ENCODE measurements around the gene OVAAL.

Gene OVAAL

GRCh38 chr1:180566026-180566425 is 7.3 kb downstream of the OVAAL start:
- Histone ChIP-seq H3K36me3 (ENCODE audit: control insufficient read depth, low read length) (no peaks in the 10 kb centered on the region), H3K4me3 (ENCODE audit: low read length) (no peak overlapping the region), H3K4me2 (ENCODE audit: low read length) (no peak overlapping the region), H3K4me1 (ENCODE audit: control insufficient read depth, low read length) (no peaks in the 10 kb centered on the region), H3F3A (ENCODE audit: control insufficient read depth, insufficient read depth) (no peaks in the 10 kb centered on the region), H3K27me3 (ENCODE audit: control insufficient read depth, low read length) (peaks cover 30% of the 10 kb centered on the region), H3K9me3 (ENCODE audit: control insufficient read depth, insufficient read depth, low read length) (no peaks in the 10 kb centered on the region), H4K20me1 (ENCODE audit: control insufficient read depth, insufficient read depth, low read depth, low read length) (no peaks in the 10 kb centered on the region), H3K79me2 (ENCODE audit: control insufficient read depth, low read length) (no peaks in the 10 kb centered on the region), H3K27ac (ENCODE audit: low read depth, low read length) (no peak overlapping the region), H3K9me2 (replicated peaks; ENCODE audit: control insufficient read depth, low read length) (no peaks in the 10 kb centered on the region)
- no peak for TF ChIP-seq CTCF (IDR thresholded peaks at IDR 0.05; ENCODE audit: low read depth, low read length, poor library complexity, severe bottlenecking)
- no peak for TF ChIP-seq EZH2phosphoT487 (IDR thresholded peaks at IDR 0.05; ENCODE audit: borderline replicate concordance, low read length)

- no peak for TF ChIP-seq EZH2phosphoT487 (IDR thresholded peaks at IDR 0.05; ENCODE audit: borderline replicate concordance, low read length)
- no peak for TF ChIP-seq CTCF (IDR thresholded peaks at IDR 0.05; ENCODE audit: low read depth, low read length, poor library complexity, severe bottlenecking)
- H3K36me3 ChIP-seq (ENCODE audit: control insufficient read depth, low read length), result no peaks in the 10 kb centered on the region
- no peak overlapping the region for H3K4me3 ChIP-seq (ENCODE audit: low read length)
These were observed 7.7 kb downstream of the OVAAL start for GRCh38 chr1:180566495-180566894.

GRCh38 chr1:180567654-180568053 is 8.9 kb downstream of the OVAAL start:
- Histone ChIP-seq H3K4me3 (ENCODE audit: low read length) (no peak overlapping the region), H3K79me2 (ENCODE audit: control insufficient read depth, low read length) (no peaks in the 10 kb centered on the region), H3K27ac (ENCODE audit: low read depth, low read length) (no peak overlapping the region), H3K4me1 (ENCODE audit: control insufficient read depth, low read length) (no peaks in the 10 kb centered on the region), H3K9me3 (ENCODE audit: control insufficient read depth, insufficient read depth, low read length) (no peaks in the 10 kb centered on the region), H3K4me2 (ENCODE audit: low read length) (no peak overlapping the region), H3K9me2 (replicated peaks; ENCODE audit: control insufficient read depth, low read length) (no peaks in the 10 kb centered on the region), H3K27me3 (ENCODE audit: control insufficient read depth, low read length) (peaks cover 36% of the 10 kb centered on the region), H3K36me3 (ENCODE audit: control insufficient read depth, low read length) (no peaks in the 10 kb centered on the region), H3F3A (ENCODE audit: control insufficient read depth, insufficient read depth) (no peaks in the 10 kb centered on the region), H4K20me1 (ENCODE audit: control insufficient read depth, insufficient read depth, low read depth, low read length) (no peaks in the 10 kb centered on the region)
- TF ChIP-seq CTCF (IDR thresholded peaks at IDR 0.05; ENCODE audit: low read depth, low read length, poor library complexity, severe bottlenecking), result no peak
- no peak for TF ChIP-seq EZH2phosphoT487 (IDR thresholded peaks at IDR 0.05; ENCODE audit: borderline replicate concordance, low read length)

More at GRCh38 chr1:180566495-180566894, 7.7 kb downstream of the OVAAL start:
- H3K27ac ChIP-seq (ENCODE audit: low read depth, low read length), result no peak overlapping the region
- H3K4me2 ChIP-seq (ENCODE audit: low read length), result no peak overlapping the region
- no peaks in the 10 kb centered on the region for H3K79me2 ChIP-seq (ENCODE audit: control insufficient read depth, low read length)
- H3K4me1 ChIP-seq (ENCODE audit: control insufficient read depth, low read length), result no peaks in the 10 kb centered on the region
- no peaks in the 10 kb centered on the region for H4K20me1 ChIP-seq (ENCODE audit: control insufficient read depth, insufficient read depth, low read depth, low read length)
- H3K9me2 ChIP-seq (replicated peaks; ENCODE audit: control insufficient read depth, low read length), result no peaks in the 10 kb centered on the region
- H3K9me3 ChIP-seq (ENCODE audit: control insufficient read depth, insufficient read depth, low read length), result no peaks in the 10 kb centered on the region
- H3K27me3 ChIP-seq (ENCODE audit: control insufficient read depth, low read length), result peaks cover 31% of the 10 kb centered on the region
- H3F3A ChIP-seq (ENCODE audit: control insufficient read depth, insufficient read depth), result no peaks in the 10 kb centered on the region

GRCh38 chr1:180568184-180568583 is 9.4 kb downstream of the OVAAL start:
- no peaks in the 10 kb centered on the region for H3K4me1 ChIP-seq (ENCODE audit: control insufficient read depth, low read length)
- no peaks in the 10 kb centered on the region for H4K20me1 ChIP-seq (ENCODE audit: control insufficient read depth, insufficient read depth, low read depth, low read length)
- no peaks in the 10 kb centered on the region for H3K79me2 ChIP-seq (ENCODE audit: control insufficient read depth, low read length)
- H3K4me3 ChIP-seq (ENCODE audit: low read length), result no peak overlapping the region
- no peaks in the 10 kb centered on the region for H3K36me3 ChIP-seq (ENCODE audit: control insufficient read depth, low read length)
- TF ChIP-seq EZH2phosphoT487 (IDR thresholded peaks at IDR 0.05; ENCODE audit: borderline replicate concordance, low read length), result no peak
- TF ChIP-seq CTCF (IDR thresholded peaks at IDR 0.05; ENCODE audit: low read depth, low read length, poor library complexity, severe bottlenecking), result no peak
- no peaks in the 10 kb centered on the region for H3K9me2 ChIP-seq (replicated peaks; ENCODE audit: control insufficient read depth, low read length)
- peaks cover 36% of the 10 kb centered on the region for H3K27me3 ChIP-seq (ENCODE audit: control insufficient read depth, low read length)
- H3K9me3 ChIP-seq (ENCODE audit: control insufficient read depth, insufficient read depth, low read length), result no peaks in the 10 kb centered on the region
- H3K4me2 ChIP-seq (ENCODE audit: low read length), result no peak overlapping the region
- H3F3A ChIP-seq (ENCODE audit: control insufficient read depth, insufficient read depth), result no peaks in the 10 kb centered on the region
- H3K27ac ChIP-seq (ENCODE audit: low read depth, low read length), result no peak overlapping the region

All from DOHH2 (cell line).